ENCODE data around the gene ETS1.
"Not testable (repeated sequence)": the region's sequence is repeated elsewhere in the genome, so short reads cannot be mapped to it uniquely, and the experiment has no call there.

The ETS1 gene

GRCh38 chr11:128462189-128462588 is 125.2 kb downstream of the ETS1 start:
- DNase-seq (ENCODE audit: low spot score), result no peak

GRCh38 chr11:128458321-128458720 is 129.0 kb downstream of the ETS1 start:
- no peak for DNase-seq (ENCODE audit: low spot score)

GRCh38 chr11:128457874-128458273 is 129.5 kb downstream of the ETS1 start:
- DNase-seq (ENCODE audit: low spot score), result no peak

GRCh38 chr11:128456566-128457268 is 130.6 kb downstream of the ETS1 start:
- no peak for DNase-seq (ENCODE audit: low spot score)

- DNase-seq (ENCODE audit: low spot score), result no peak
Measured at GRCh38 chr11:128455766-128456165, 131.6 kb downstream of the ETS1 start.

GRCh38 chr11:128453444-128454336 is 133.7 kb downstream of the ETS1 start:
- DNase-seq (ENCODE audit: low spot score), result no peak

- DNase-seq (ENCODE audit: low spot score), result no peak
Measured at GRCh38 chr11:128451652-128452470, 135.5 kb downstream of the ETS1 start.

GRCh38 chr11:128450882-128451651 is 136.3 kb downstream of the ETS1 start:
- DNase-seq (ENCODE audit: low spot score), result no peak

GRCh38 chr11:128450425-128450824 is 136.9 kb downstream of the ETS1 start:
- not testable (repeated sequence) for DNase-seq (ENCODE audit: low spot score)

GRCh38 chr11:128448981-128449713 is 138.2 kb downstream of the ETS1 start:
- no peak for DNase-seq (ENCODE audit: low spot score)

GRCh38 chr11:128448200-128448886 is 139.0 kb downstream of the ETS1 start:
- no peak for DNase-seq (ENCODE audit: low spot score)

GRCh38 chr11:128447233-128447632 is 140.1 kb downstream of the ETS1 start:
- no peak for DNase-seq (ENCODE audit: low spot score)

- DNase-seq (ENCODE audit: low spot score), result not testable (repeated sequence)
Measured at GRCh38 chr11:128445921-128446320, 141.4 kb downstream of the ETS1 start.

GRCh38 chr11:128437136-128437535 is 150.2 kb downstream of the ETS1 start:
- no peak for DNase-seq (ENCODE audit: low spot score)

GRCh38 chr11:128434818-128435217 is 152.5 kb downstream of the ETS1 start:
- no peak for DNase-seq (ENCODE audit: low spot score)

- DNase-seq (ENCODE audit: low spot score), result no peak
Measured at GRCh38 chr11:128434411-128434810, 152.9 kb downstream of the ETS1 start.

- DNase-seq (ENCODE audit: low spot score), result no peak
Measured at GRCh38 chr11:128432926-128433325, 154.4 kb downstream of the ETS1 start.

- no peak for DNase-seq (ENCODE audit: low spot score)
Measured at GRCh38 chr11:128431931-128432330, 155.4 kb downstream of the ETS1 start.

GRCh38 chr11:128428935-128429334 is 158.4 kb downstream of the ETS1 start:
- DNase-seq (ENCODE audit: low spot score), result no peak

GRCh38 chr11:128424851-128425285 is 162.5 kb downstream of the ETS1 start:
- DNase-seq (ENCODE audit: low spot score), result no peak
